Endothelial cell of umbilical vein (primary cell): Measurements from ENCODE around the gene PACSIN2. TPM values are rescaled to one million over a fixed set of nuclear protein-coding genes. Genes with fewer than 3 reads are reported as not detected.

Experiments
- BruUV-seq: library from RNA; stranded (reverse); fragments of 400-500 nt; replicated peaks from 2 replicates; lab custom pipeline; 2021; lab: Mats Ljungman, UMichigan
- CTCF ChIA-PET: fragments of 300-600, 350-600 bp; sonication (Branson Sonifier 250); formaldehyde crosslinking; loops from one replicate; lab custom pipeline; 2021; ENCODE audit warnings: antibody characterized with exemption, inconsistent platforms; lab: Charles Lee
- POLR2A ChIA-PET: fragments of 300-600, 350-600 bp; sonication (Branson Sonifier 250); formaldehyde crosslinking; loops from one replicate; lab custom pipeline; 2021; ENCODE audit warnings: antibody characterized with exemption, inconsistent platforms; lab: Charles Lee
- DNase-seq: peaks from one replicate; pipeline ENCODE4 v3.0.0-alpha.2; 2011; ENCODE audit warnings: low read depth, low spot score
- FAIRE-seq: peaks from 2 replicates; lab custom pipeline; 2011; peaks lifted over from hg19 to GRCh38; lab: Jason Lieb, UNC
- H2AFZ ChIP-seq: 2 replicates; pipeline ENCODE4 v1.6.0; 2012; ENCODE audit warnings: low read depth, low read length, control low read depth, inconsistent platforms
- H3K27ac ChIP-seq: 2 replicates; pipeline ENCODE4 v1.5.1; 2011; ENCODE audit warnings: low read depth, mild to moderate bottlenecking, control low read depth, low read length, moderate library complexity; ENCODE audit not compliant: insufficient read depth
- H3K27me3 ChIP-seq, 2 experiments: 2 replicates each; pipeline versions ENCODE4 v1.6.0 to v1.6.1; 2011; ENCODE audit warnings: low read length in 2 of 2, mixed read lengths in 1 of 2; ENCODE audit not compliant: control insufficient read depth in 2 of 2, insufficient read depth in 2 of 2
- H3K36me3 ChIP-seq, 2 experiments: 2 replicates in 1 of 2; 3 replicates in 1 of 2; pipeline ENCODE4 v1.5.1; 2011; ENCODE audit warnings: low read length in 2 of 2, mild to moderate bottlenecking in 1 of 2, moderate library complexity in 1 of 2; ENCODE audit not compliant: control insufficient read depth in 2 of 2, insufficient read depth in 2 of 2; ENCODE audit errors: extremely low read depth in 1 of 2
- H3K4me1 ChIP-seq: 3 replicates; pipeline ENCODE4 v1.5.1; 2011; ENCODE audit warnings: mild to moderate bottlenecking, low read length; ENCODE audit not compliant: control insufficient read depth, insufficient read depth; ENCODE audit errors: extremely low read depth
- H3K4me2 ChIP-seq: 2 replicates; pipeline ENCODE4 v1.6.1; 2011; ENCODE audit warnings: low read length, control low read depth, mixed read lengths; ENCODE audit not compliant: insufficient read depth
- H3K4me3 ChIP-seq, 3 experiments: fragments of 200-600 bp in 1 of 3; sonication (generic), shearing (Covaris generic) in 1 of 3; replicated peaks in 1 of 3; 2 replicates each; pipeline ENCODE4 v1.5.1; 2011 to 2016; ENCODE audit warnings: control low read depth in 3 of 3, low read length in 3 of 3, mild to moderate bottlenecking in 2 of 3, inconsistent platforms in 1 of 3, low read depth in 1 of 3, moderate library complexity in 1 of 3; ENCODE audit not compliant: insufficient read depth in 1 of 3
- H3K79me2 ChIP-seq: 2 replicates; pipeline ENCODE4 v1.6.0; 2012; ENCODE audit warnings: low read length, inconsistent platforms; ENCODE audit not compliant: control insufficient read depth, insufficient read depth
- H3K9ac ChIP-seq: replicated peaks from 2 replicates; pipeline ENCODE3; 2011; ENCODE audit warnings: low read length, control low read depth; ENCODE audit not compliant: insufficient read depth; ENCODE audit errors: extremely low read depth
- H3K9me1 ChIP-seq: replicated peaks from 3 replicates; pipeline ENCODE4 v1.6.0; 2011; ENCODE audit warnings: mild to moderate bottlenecking, low read length; ENCODE audit not compliant: control insufficient read depth, insufficient read depth; ENCODE audit errors: extremely low read depth
- H3K9me3 ChIP-seq: replicated peaks from 2 replicates; pipeline ENCODE4 v1.5.1; 2012; ENCODE audit warnings: low read length, inconsistent platforms; ENCODE audit not compliant: control insufficient read depth, insufficient read depth
- H4K20me1 ChIP-seq: replicated peaks from 2 replicates; pipeline ENCODE3; 2011; ENCODE audit warnings: mild to moderate bottlenecking, low read length; ENCODE audit not compliant: control insufficient read depth, insufficient read depth; ENCODE audit errors: extremely low read depth
- CTCF ChIP-seq, 2 donors: IDR thresholded peaks; 1 replicate in 1 of 2; 2 replicates in 1 of 2; pipeline ENCODE4 v1.5.1; 2011; ENCODE audit warnings: low read length in 2 of 2, mild to moderate bottlenecking in 2 of 2, moderate library complexity in 2 of 2, control low read depth in 1 of 2, inconsistent platforms in 1 of 2, low read depth in 1 of 2; ENCODE audit not compliant: insufficient read depth in 1 of 2; ENCODE audit errors: extremely low read depth in 1 of 2
- JUN ChIP-seq: IDR thresholded peaks from 2 replicates; pipeline ENCODE4 v1.6.1; 2011; ENCODE audit warnings: borderline replicate concordance, low read depth; ENCODE audit not compliant: insufficient read length, insufficient read depth
- POLR2A ChIP-seq: IDR thresholded peaks from 2 replicates; pipeline ENCODE4 v1.6.1; 2012; ENCODE audit warnings: low read depth, mild to moderate bottlenecking, control low read depth, low read length
- POLR2AphosphoS5 ChIP-seq: IDR thresholded peaks from 2 replicates; pipeline ENCODE4 v1.6.1; 2012; ENCODE audit warnings: low read depth, mild to moderate bottlenecking, control low read depth, low read length, moderate library complexity; ENCODE audit not compliant: insufficient read depth
- dilution Hi-C: fragments of 300-500 bp; cut with MboI; formaldehyde crosslinking; loops from one replicate; pipeline ENCODE4 v1.15.0; 2019; ENCODE audit warnings: low sequenced_read_pairs; ENCODE audit not compliant: extremely low pct_ligation_motif_present
- intact Hi-C: fragments of 100-400 bp; cut with micrococcal nuclease; formaldehyde crosslinking; loops from one replicate; pipeline ENCODE4 v1.10.0; 2022
- polyA plus RNA-seq, 4 experiments: library from polyadenylated mRNA; depleted of rRNA in 3 of 4; stranded (reverse) in 3 of 4; unstranded in 1 of 4; fragments of >200 nt; gene quantifications; 2 replicates each; pipeline versions ENCODE4 v1.2.1 to v1.2.3, GENCODE V29; 2011 to 2012; ENCODE audit warnings: missing spikeins in 1 of 4
- total RNA-seq: library from RNA; stranded (reverse); gene quantifications from 2 replicates; pipeline ENCODE4 v1.2.3, GENCODE V29; 2021

Gene PACSIN2
- total and polyA plus RNA-seq, 2 donors (not counting 3 experiments of a cell fraction or from before 2014, with no cell fraction given), result 46.2 to 64.5 TPM

- Histone ChIP-seq H3K9me1 (no peaks in the 10 kb centered on the region), H3K4me3 (no peak overlapping the region), H2AFZ (no peak overlapping the region), H3K27ac (no peak overlapping the region), H3K36me3 (no peaks in the 10 kb centered on the region), H3K4me2 (no peak overlapping the region), H3K4me1 (peaks cover 41% of the 10 kb centered on the region), H3K9me3 (no peaks in the 10 kb centered on the region), H3K27me3 (no peaks in the 10 kb centered on the region), H3K79me2 (peaks cover 35% of the 10 kb centered on the region), H4K20me1 (no peaks in the 10 kb centered on the region), H3K9ac (no peak overlapping the region)
- dilution Hi-C loops (no loop called here), intact Hi-C loops (loop anchor here (5.0 kb wide), 1 partner anchor 83 kb away; no protein-coding TSS in a partner anchor)
- DNase-seq (no peak), FAIRE-seq (no peak)
- ChIA-PET POLR2A (no interaction called here), CTCF (interaction anchor here (1.2 kb wide), 1 partner anchor 60 kb away, joined by 3 read pairs; no protein-coding TSS in a partner anchor)
- TF ChIP-seq JUN (no peak), POLR2A (no peak), CTCF (IDR thresholded peaks at IDR 0.05; ENCODE audit: extremely low read depth in 1 of 2, insufficient read depth in 1 of 2, low read depth in 1 of 2, low read length in 2 of 2) (no peak)
- BruUV-seq, result no TSS peak
These were observed 85.2 kb downstream of the PACSIN2 start for GRCh38 chr22:42929838-42930155.

GRCh38 chr22:42928969-42929837 lies 85.7 kb downstream of the PACSIN2 start:
- Histone ChIP-seq H3K9ac (no peak overlapping the region), H3K4me3 (no peak overlapping the region), H3K79me2 (peaks cover 36% of the 10 kb centered on the region), H3K36me3 (no peaks in the 10 kb centered on the region), H4K20me1 (no peaks in the 10 kb centered on the region), H3K27me3 (no peaks in the 10 kb centered on the region), H3K27ac (no peak overlapping the region), H3K4me2 (no peak overlapping the region), H3K9me1 (no peaks in the 10 kb centered on the region), H3K9me3 (no peaks in the 10 kb centered on the region), H2AFZ (no peak overlapping the region), H3K4me1 (peaks cover 36% of the 10 kb centered on the region)
- no TSS peak for BruUV-seq
- dilution Hi-C loops, result no loop called here
- FAIRE-seq (peak; percentile 4), DNase-seq (no peak)
- TF ChIP-seq POLR2A (no peak), POLR2AphosphoS5 (no peak)
- intact Hi-C loops, result no loop called here
- CTCF ChIA-PET, result interaction anchor here (1.2 to 1.3 kb wide), 2 partner anchors 10 to 60 kb away, joined by 3 to 4 read pairs; no protein-coding TSS in a partner anchor
- POLR2A ChIA-PET, result no interaction called here
